Activated T-helper 2 cell treated with anti-CD3 and anti-CD28 coated beads, Interferon-gamma antibody, Interleukin-2, Interleukin-4, amounts not matched to agents 10 μg/mL and 5 μg/mL and 100 μg/mL, durations not matched to agents 14 hours and 24 hours and 36 hours (primary cell): Measurements from ENCODE around the gene TMTC2. TPM values are rescaled to one million over a fixed set of nuclear protein-coding genes. Genes with fewer than 3 reads are reported as not detected.

Source experiments
- DNase-seq: peaks from one replicate; pipeline ENCODE4 v3.0.0; 2021; ENCODE audit warnings: low spot score
- H3K27ac Mint-ChIP-seq: one replicate; pipeline ENCODE4 v1.8.0; 2021; ENCODE audit warnings: mixed read lengths
- H3K27me3 Mint-ChIP-seq: one replicate; pipeline ENCODE4 v1.8.0; 2021; ENCODE audit warnings: low read depth, mixed read lengths
- H3K36me3 Mint-ChIP-seq: one replicate; pipeline ENCODE4 v1.8.0; 2021; ENCODE audit warnings: low read depth, mixed read lengths
- H3K4me1 Mint-ChIP-seq: one replicate; pipeline ENCODE4 v1.8.0; 2021; ENCODE audit warnings: low read depth, mixed read lengths
- H3K4me3 Mint-ChIP-seq: one replicate; pipeline ENCODE4 v1.8.0; 2021; ENCODE audit warnings: low read depth, mild to moderate bottlenecking, moderate library complexity, mixed read lengths
- H3K9me3 Mint-ChIP-seq: one replicate; pipeline ENCODE4 v1.8.0; 2021; ENCODE audit warnings: mixed read lengths
- intact Hi-C: fragments of 100-400 bp; cut with micrococcal nuclease; formaldehyde crosslinking; loops from one replicate; pipeline ENCODE4 v1.15.1; 2023
- total RNA-seq: library from RNA; stranded (reverse); gene quantifications from 2 replicates; pipeline ENCODE4 v1.2.3, GENCODE V29; 2022

TMTC2 gene
- total RNA-seq, 1 donor from 2014 or later = 2.5 TPM

DNA sequence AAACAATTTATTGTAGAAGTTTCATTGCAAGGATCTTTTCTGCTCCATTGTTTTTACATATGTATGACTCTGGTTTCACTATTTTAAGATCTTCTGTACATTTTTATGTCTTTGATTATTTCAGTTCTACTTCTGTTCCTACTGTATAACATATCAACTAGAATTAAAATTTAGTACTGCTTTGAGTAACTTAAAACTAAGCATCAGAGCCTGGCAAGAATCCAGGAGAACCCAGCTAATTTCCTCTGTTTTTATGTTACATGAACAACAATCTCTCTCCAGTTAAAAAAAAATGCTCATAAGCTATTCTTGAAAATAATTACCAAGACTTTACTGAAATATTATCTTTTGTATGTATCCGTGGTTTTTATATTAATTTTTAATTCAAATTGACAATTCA, 370.7 kb downstream of the TMTC2 start:
- no peak overlapping the region for H3K27ac Mint-ChIP-seq
- no peaks in the 10 kb centered on the region for H3K27me3 Mint-ChIP-seq
- no peak for DNase-seq
- intact Hi-C loops = no loop called here
- H3K4me1 Mint-ChIP-seq = no peaks in the 10 kb centered on the region
- no peaks in the 10 kb centered on the region for H3K36me3 Mint-ChIP-seq
- no peaks in the 10 kb centered on the region for H3K9me3 Mint-ChIP-seq
- no peak overlapping the region for H3K4me3 Mint-ChIP-seq

DNA sequence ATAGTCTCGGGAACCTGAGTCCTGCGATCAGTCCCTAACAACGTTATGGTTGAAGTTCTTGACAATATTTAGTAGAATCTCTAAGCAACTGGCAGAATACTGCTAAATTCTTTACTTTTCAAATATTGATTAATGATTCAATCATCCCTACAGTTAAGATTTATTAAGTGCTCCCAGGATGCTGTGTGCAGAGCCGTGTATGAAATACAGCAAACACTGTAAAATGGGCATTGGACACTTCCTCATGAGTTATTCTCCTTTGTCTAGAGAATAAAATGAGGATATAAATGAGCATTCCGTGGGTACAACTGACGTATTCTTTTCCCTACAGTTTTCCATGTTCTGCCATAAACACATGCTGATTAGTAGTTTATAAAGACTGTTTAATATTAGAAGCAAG, 372.4 kb downstream of the TMTC2 start:
- intact Hi-C loops = no loop called here
- no peak overlapping the region for H3K4me3 Mint-ChIP-seq
- H3K9me3 Mint-ChIP-seq = no peaks in the 10 kb centered on the region

DNA sequence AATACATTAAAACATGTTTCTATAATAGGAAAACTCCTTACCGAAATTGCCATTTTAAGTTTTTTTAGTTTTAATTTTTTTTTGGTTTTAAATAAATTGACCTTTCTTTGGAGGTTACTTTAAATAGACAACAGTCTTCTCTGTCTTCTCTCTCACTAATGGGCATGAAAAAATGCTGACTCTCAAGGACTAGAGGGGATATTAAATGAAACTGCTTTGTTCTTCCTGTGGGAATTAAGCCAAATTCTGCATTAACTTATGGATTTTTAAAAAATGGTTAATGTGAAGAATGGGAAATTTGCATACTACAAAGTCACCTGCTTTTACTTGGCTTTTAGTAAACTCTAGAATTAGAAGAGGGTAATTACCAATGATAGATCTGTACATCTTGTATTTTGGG, 378.9 kb downstream of the TMTC2 start:
- no peak for DNase-seq
- Mint-ChIP-seq H3K36me3 (no peaks in the 10 kb centered on the region), H3K9me3 (no peaks in the 10 kb centered on the region), H3K27ac (no peak overlapping the region), H3K4me1 (no peaks in the 10 kb centered on the region), H3K27me3 (no peaks in the 10 kb centered on the region), H3K4me3 (no peak overlapping the region)
- intact Hi-C loops = no loop called here

More for the DNA sequence above, 372.4 kb downstream of the TMTC2 start:
- H3K27me3 Mint-ChIP-seq = no peaks in the 10 kb centered on the region
- H3K27ac Mint-ChIP-seq = no peak overlapping the region
- DNase-seq = no peak
- H3K4me1 Mint-ChIP-seq = no peaks in the 10 kb centered on the region
- H3K36me3 Mint-ChIP-seq = no peaks in the 10 kb centered on the region

DNA sequence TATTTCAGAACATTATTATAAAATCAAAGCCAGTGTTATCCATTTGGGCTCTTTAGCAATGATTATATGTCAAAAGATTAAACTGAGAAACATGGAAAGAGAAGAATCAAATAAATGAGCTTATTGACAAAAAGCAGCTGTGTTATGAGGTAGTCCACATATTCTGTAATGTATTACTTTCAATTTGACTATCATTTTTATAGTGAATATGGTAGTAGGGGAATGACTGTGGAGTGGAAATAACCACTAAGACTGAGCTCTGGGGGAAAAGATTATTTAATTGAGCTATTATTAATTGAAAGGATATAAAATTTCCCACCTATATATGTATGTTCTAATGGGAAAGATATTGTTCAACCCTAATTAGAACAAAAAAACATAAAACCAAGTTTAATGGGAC, 381.3 kb downstream of the TMTC2 start:
- intact Hi-C loops = no loop called here
- H3K4me3 Mint-ChIP-seq = no peak overlapping the region
- no peaks in the 10 kb centered on the region for H3K36me3 Mint-ChIP-seq
- peaks cover 5% of the 10 kb centered on the region for H3K9me3 Mint-ChIP-seq
- no peaks in the 10 kb centered on the region for H3K27me3 Mint-ChIP-seq
- H3K4me1 Mint-ChIP-seq = no peaks in the 10 kb centered on the region
- no peak overlapping the region for H3K27ac Mint-ChIP-seq
- DNase-seq = no peak

DNA sequence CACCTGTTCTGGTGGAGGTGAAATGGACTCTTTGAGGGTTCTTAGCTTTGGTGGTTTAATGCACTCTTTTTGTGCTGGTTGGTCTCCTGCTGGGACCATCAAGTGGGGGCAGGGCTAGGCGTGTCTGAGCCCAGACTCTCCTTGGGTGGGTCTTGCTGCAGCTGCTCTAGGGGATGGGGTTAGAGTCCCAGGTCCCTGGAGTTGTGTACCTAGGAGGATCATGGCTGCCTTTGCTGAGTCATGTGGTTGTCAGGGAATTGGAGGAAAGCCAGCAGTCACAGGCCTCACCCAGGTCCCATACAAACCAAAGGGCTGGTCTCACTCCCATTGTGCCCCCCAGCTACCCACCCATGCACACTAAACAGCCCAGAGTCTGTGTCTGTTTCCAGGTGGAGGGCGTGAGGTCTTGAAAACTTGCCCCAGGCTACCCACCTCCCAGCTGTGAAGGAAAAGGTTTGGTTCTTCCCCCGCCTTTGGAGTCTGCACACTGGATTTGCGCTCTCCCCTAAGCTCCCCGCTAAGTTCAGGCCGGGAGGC, 387.7 kb downstream of the TMTC2 start:
- peaks cover 5% of the 10 kb centered on the region for H3K9me3 Mint-ChIP-seq
- H3K4me3 Mint-ChIP-seq = no peak overlapping the region
- no peak for DNase-seq
- no peak overlapping the region for H3K27ac Mint-ChIP-seq
- no peaks in the 10 kb centered on the region for H3K36me3 Mint-ChIP-seq
- H3K27me3 Mint-ChIP-seq = no peaks in the 10 kb centered on the region
- no peaks in the 10 kb centered on the region for H3K4me1 Mint-ChIP-seq
- intact Hi-C loops = no loop called here

DNA sequence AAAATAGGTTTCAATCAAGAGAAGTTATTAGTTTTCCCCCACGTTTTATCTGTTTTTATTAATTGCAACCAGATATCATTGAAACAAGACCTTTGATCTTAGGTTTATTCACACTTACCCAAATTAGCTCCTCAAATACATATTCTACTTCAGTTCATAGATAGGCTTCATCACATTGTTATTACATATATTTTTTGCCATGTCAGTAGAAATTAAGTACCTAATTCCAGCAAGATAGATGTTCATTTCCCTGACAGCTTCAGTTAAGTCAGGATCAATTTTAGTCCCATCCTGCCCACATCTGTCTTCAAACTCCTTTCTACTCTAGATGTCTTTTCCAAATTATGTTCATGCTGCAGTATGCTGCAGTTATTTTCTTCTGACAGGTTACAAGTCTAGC, 388.8 kb downstream of the TMTC2 start:
- no peaks in the 10 kb centered on the region for H3K27me3 Mint-ChIP-seq
- intact Hi-C loops = no loop called here
- no peak overlapping the region for H3K4me3 Mint-ChIP-seq
- no peak for DNase-seq
- peaks cover 5% of the 10 kb centered on the region for H3K9me3 Mint-ChIP-seq
- no peaks in the 10 kb centered on the region for H3K4me1 Mint-ChIP-seq
- H3K36me3 Mint-ChIP-seq = no peaks in the 10 kb centered on the region
- no peak overlapping the region for H3K27ac Mint-ChIP-seq

DNA sequence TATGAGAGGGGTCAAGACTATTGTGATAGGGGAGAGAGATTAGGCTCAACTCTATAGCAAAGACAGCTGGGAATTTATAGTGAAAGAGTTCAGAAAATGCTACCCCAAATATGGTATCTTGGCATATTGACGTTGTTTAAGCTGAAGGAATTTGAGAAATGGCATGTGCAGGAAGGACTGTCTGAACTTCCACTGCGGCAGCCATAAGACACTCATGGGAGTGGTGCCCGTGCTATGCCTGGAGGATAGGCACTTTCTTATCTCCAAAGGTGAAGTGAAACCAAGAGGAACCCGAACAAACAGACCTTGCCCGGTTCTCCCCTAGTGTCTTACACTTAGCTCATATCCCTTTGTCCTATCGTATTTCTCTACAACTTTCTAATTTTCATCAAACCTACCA, 390.3 kb downstream of the TMTC2 start:
- no peaks in the 10 kb centered on the region for H3K4me1 Mint-ChIP-seq
- no peaks in the 10 kb centered on the region for H3K36me3 Mint-ChIP-seq
- H3K27ac Mint-ChIP-seq = no peak overlapping the region
- DNase-seq = no peak
- intact Hi-C loops = no loop called here
- no peaks in the 10 kb centered on the region for H3K27me3 Mint-ChIP-seq
- no peaks in the 10 kb centered on the region for H3K9me3 Mint-ChIP-seq
- H3K4me3 Mint-ChIP-seq = no peak overlapping the region

DNA sequence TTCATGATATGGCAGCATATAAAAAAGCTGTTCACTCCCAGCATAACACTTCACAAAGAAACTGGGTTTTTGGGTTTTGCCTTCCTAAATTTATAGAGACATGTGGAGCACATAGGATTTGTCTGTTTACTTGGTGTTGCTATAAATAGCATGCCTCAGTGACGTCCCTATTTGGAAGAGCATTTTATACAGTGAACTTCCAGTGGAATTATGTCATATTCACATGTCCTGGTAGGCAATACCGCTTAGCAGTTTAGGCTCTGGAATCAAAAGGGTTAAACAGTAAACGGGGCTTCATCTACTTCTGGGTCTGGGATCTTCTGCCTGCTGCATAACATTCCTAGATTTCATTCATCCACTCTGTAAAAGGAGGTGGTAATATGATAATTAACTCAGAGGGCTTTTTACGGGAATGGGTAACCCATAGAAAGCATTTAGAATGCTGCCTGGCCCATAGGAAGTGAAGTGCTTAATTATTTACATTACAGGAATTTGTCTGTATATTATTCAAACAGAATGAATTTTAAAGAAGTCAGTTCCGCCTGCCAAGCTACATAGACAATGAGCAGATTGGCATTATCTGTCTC, 396.1 kb downstream of the TMTC2 start:
- Mint-ChIP-seq H3K27ac (no peak overlapping the region), H3K27me3 (no peaks in the 10 kb centered on the region), H3K9me3 (no peaks in the 10 kb centered on the region), H3K36me3 (no peaks in the 10 kb centered on the region), H3K4me1 (no peaks in the 10 kb centered on the region), H3K4me3 (no peak overlapping the region)
- DNase-seq = no peak
- intact Hi-C loops = no loop called here

DNA sequence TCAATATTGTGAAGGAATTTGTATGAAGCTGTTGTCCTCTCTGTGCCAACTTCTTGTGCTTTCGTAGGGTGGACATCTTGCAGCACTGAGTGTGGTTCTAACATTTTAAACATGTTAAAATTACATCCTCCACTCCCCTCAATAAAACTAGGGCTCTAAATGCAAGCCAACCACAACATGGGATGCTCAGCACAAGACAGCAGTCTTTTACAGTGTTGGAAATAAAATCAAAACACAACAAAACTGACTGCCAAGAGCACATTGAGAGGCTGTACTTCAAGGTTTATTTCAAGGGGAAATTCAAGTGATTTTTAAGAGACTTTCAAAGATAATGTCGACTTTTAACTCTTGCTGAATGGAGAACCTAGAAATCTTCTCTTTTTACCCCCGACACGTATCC, 396.9 kb downstream of the TMTC2 start:
- Mint-ChIP-seq H3K4me1 (no peaks in the 10 kb centered on the region), H3K27ac (no peak overlapping the region), H3K27me3 (no peaks in the 10 kb centered on the region), H3K4me3 (no peak overlapping the region), H3K36me3 (no peaks in the 10 kb centered on the region), H3K9me3 (no peaks in the 10 kb centered on the region)
- intact Hi-C loops = no loop called here
- DNase-seq = no peak

DNA sequence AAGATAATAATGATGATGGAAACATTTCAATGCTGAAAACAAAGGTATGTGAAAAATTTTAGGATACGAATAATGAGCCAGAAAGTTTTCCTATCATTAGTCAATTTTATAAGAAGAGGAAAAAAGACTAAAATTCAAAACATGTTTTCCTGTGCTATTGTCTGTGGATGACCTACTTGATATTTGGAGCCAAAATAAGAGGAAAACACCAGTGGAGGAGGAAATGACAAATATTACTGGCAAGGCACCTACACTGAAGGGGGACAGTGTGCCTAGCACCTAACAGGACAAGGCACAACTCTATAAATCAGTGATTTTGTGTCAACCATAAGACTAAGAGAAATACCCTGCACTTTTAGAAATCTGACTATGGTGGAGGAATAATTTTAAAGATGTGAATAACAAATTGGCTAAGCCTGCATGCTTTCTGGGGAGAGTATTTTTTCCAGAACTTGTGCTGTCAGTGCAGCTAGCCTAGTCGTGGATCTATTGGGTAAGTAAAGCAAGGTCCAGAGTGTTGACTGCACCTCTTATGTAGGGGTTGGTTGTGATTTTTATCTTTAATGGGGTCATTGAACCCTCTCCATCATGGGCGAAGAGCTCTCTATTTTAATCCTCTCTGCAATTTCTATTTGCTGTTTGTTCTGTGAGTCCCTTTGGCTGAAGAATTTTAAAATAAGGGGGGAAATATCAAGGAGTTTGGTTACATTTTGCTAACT, 398.0 kb downstream of the TMTC2 start:
- intact Hi-C loops = no loop called here
- no peak for DNase-seq
- H3K27ac Mint-ChIP-seq = no peak overlapping the region
- no peaks in the 10 kb centered on the region for H3K36me3 Mint-ChIP-seq
- no peaks in the 10 kb centered on the region for H3K9me3 Mint-ChIP-seq
- H3K4me3 Mint-ChIP-seq = no peak overlapping the region
- H3K4me1 Mint-ChIP-seq = no peaks in the 10 kb centered on the region
- no peaks in the 10 kb centered on the region for H3K27me3 Mint-ChIP-seq

DNA sequence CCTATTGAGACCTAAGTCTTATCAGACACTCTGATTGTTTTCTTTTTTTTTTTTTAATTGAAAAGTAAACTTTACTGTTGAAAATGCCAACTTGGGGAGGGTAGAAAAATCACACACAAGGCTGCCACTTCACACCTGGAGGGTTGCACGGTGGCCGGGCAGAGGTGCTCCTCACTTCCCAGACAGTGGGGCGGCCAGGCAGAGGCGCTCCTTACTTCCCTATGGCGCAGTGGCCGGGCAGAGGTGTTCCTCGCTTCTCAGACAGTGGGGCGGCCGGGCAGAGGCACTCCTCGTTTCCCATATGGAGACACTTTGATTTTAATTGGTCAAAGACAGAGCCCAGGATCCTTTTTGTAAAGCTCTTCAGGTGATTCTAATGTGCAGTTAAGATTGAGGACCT, 399.3 kb downstream of the TMTC2 start:
- intact Hi-C loops = no loop called here
- no peaks in the 10 kb centered on the region for H3K27me3 Mint-ChIP-seq
- no peaks in the 10 kb centered on the region for H3K9me3 Mint-ChIP-seq
- no peak overlapping the region for H3K4me3 Mint-ChIP-seq
- no peak overlapping the region for H3K27ac Mint-ChIP-seq
- H3K4me1 Mint-ChIP-seq = no peaks in the 10 kb centered on the region
- no peak for DNase-seq
- no peaks in the 10 kb centered on the region for H3K36me3 Mint-ChIP-seq

DNA sequence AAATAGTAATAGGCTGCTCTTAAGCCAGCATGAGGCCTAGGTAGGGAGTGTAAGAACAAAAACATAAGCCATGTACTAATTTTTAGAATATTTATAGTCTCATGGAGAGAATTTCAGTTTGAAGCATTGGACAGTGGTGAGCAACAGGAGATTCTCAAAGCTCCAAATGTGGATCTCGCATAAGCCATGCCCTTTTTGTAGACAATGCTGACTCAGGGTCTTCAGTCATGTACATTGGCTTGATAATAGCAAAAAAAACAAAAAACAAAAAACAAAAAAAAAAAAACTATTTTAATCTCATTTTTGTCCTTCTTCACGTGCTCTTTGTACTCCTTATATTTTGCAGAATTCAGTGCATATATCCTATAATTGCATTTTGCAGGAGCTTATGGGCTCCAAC, 402.9 kb downstream of the TMTC2 start:
- Mint-ChIP-seq H3K27me3 (no peaks in the 10 kb centered on the region), H3K27ac (no peak overlapping the region), H3K36me3 (no peaks in the 10 kb centered on the region), H3K4me3 (no peak overlapping the region), H3K9me3 (no peaks in the 10 kb centered on the region), H3K4me1 (no peaks in the 10 kb centered on the region)
- DNase-seq = no peak
- intact Hi-C loops = no loop called here

DNA sequence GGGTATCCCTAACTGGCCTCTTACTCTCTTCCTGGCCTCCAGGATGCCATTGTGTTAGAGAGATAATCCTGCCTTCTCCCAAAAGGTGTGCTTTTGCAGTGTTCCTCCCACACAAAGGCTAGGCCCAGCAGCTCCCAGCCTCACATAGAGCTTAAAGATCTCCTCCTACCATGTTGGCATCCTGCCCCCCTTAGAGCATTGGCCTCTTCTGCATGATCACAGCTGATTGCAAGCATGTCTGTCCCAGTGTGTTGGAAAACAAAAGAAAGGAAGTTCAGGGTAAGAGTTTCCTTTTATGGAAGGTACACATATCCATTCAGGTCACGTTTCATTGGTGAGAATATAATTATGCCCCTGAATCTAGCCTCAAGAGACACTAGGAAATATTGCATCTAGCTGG, 405.4 kb downstream of the TMTC2 start:
- H3K27me3 Mint-ChIP-seq = no peaks in the 10 kb centered on the region
- H3K36me3 Mint-ChIP-seq = no peaks in the 10 kb centered on the region
- no peak overlapping the region for H3K27ac Mint-ChIP-seq
- H3K4me1 Mint-ChIP-seq = no peaks in the 10 kb centered on the region
- H3K9me3 Mint-ChIP-seq = no peaks in the 10 kb centered on the region
- no peak overlapping the region for H3K4me3 Mint-ChIP-seq
- intact Hi-C loops = no loop called here
- no peak for DNase-seq
